NB4 (cell line): ENCODE measurements around the gene NFATC4.
A peak's percentile ranks its signal among the peaks of the same experiment; 100 is the strongest.
"Not testable (repeated sequence)": the region's sequence is repeated elsewhere in the genome, so short reads cannot be mapped to it uniquely, and the experiment has no call there.

ENCODE experiments used
- DNase-seq: peaks from one replicate; pipeline ENCODE4 v3.0.0; 2010; ENCODE audit warnings: low read depth
- H3K4me3 ChIP-seq: one replicate; pipeline ENCODE4 v1.5.1; 2011; ENCODE audit warnings: mild to moderate bottlenecking, low read depth, low read length, moderate library complexity
- CTCF ChIP-seq: IDR thresholded peaks from one replicate; pipeline ENCODE4 v1.5.1; 2012; ENCODE audit warnings: low read depth, low read length
- MAX ChIP-seq: IDR thresholded peaks from 2 replicates; pipeline ENCODE4 v1.6.1; 2011; ENCODE audit warnings: low read depth, low read length
- MYC ChIP-seq: IDR thresholded peaks from 2 replicates; pipeline ENCODE4 v1.6.1; 2011; ENCODE audit warnings: low read depth, low read length
- POLR2A ChIP-seq: IDR thresholded peaks from 2 replicates; pipeline ENCODE4 v1.6.1; 2011; ENCODE audit warnings: mild to moderate bottlenecking; ENCODE audit not compliant: insufficient read length; ENCODE audit errors: extremely low read depth

The NFATC4 gene

GRCh38 chr14:24370748-24371147 lies 2.8 kb downstream of the NFATC4 start:
- DNase-seq = no peak
- no peak overlapping the region for H3K4me3 ChIP-seq
- TF ChIP-seq MAX = no peak
- TF ChIP-seq MYC = no peak
- no peak for TF ChIP-seq POLR2A
- no peak for TF ChIP-seq CTCF

GRCh38 chr14:24371605-24372004 lies 3.6 kb downstream of the NFATC4 start:
- not testable (repeated sequence) for H3K4me3 ChIP-seq, DNase-seq

GRCh38 chr14:24372701-24373416 lies 4.9 kb downstream of the NFATC4 start:
- H3K4me3 ChIP-seq = no peak overlapping the region
- no peak for DNase-seq

GRCh38 chr14:24376448-24377070 lies 8.6 kb downstream of the NFATC4 start:
- H3K4me3 ChIP-seq = no peak overlapping the region
- DNase-seq = no peak
- TF ChIP-seq CTCF (no peak), MYC (no peak), MAX (no peak), POLR2A (no peak)

More at GRCh38 chr14:24372701-24373416, 4.9 kb downstream of the NFATC4 start:
- TF ChIP-seq POLR2A (no peak), MAX (no peak), CTCF (no peak), MYC (no peak)

- DNase-seq = peak; percentile 76
- H3K4me3 ChIP-seq = no peak overlapping the region
Measured at GRCh38 chr14:24377126-24377525, 9.1 kb downstream of the NFATC4 start.

More at GRCh38 chr14:24377126-24377525, 9.1 kb downstream of the NFATC4 start:
- no peak for TF ChIP-seq CTCF
- no peak for TF ChIP-seq POLR2A
- no peak for TF ChIP-seq MAX
- TF ChIP-seq MYC = no peak
